GM10248 (cell line): Measurements from ENCODE around the gene FBXW8.

Experiments
- CTCF ChIA-PET: fragments of 300-600 bp; sonication (Branson Sonifier 250); formaldehyde crosslinking; extraction: SDS; loops from one replicate; lab custom pipeline; 2021; ENCODE audit warnings: antibody characterized with exemption; lab: Yijun Ruan, JAX
- POLR2A ChIA-PET: fragments of 350-650 bp; sonication (Branson Sonifier 250); formaldehyde crosslinking; extraction: SDS; loops from one replicate; lab custom pipeline; 2020; ENCODE audit warnings: antibody characterized with exemption; lab: Yijun Ruan, JAX
- DNase-seq: peaks from one replicate; pipeline ENCODE4 v3.0.0; 2012; ENCODE audit errors: extremely low spot score
- CTCF ChIP-seq: IDR thresholded peaks from 2 replicates; pipeline ENCODE4 v1.5.1; 2012; ENCODE audit warnings: mild to moderate bottlenecking, low read depth; ENCODE audit errors: extremely low read depth, missing control alignments, control extremely low read depth

The FBXW8 gene

GRCh38 chr12:116894913-116895312 is 15.8 kb upstream of the FBXW8 start:
- TF ChIP-seq CTCF = no peak
- DNase-seq = no peak
- CTCF ChIA-PET = no interaction called here
- POLR2A ChIA-PET = no interaction called here

DNA sequence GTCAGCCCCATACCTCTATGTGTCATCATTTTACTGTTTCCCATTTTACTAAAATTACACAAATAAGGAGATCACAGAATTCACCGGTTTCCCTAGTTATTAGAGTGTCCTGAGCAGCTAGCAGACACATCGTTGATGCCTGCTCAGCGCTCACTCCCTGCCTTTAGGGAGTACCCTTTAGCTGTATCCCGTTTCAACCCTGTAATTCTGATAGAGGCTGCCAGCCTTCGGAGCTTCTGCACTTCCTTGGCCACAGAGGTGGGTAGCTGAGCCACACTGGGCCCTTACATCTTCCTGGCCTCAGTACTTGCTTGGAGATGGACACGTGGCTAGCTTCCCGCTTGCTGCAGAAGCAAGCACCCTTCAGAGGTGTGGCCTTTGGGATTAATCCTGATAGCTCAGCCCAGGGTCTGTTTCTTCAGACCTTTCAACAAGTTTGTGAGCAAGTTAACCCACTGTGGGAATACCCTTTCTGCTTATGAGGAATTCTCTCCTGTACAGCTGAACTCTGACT is 14.3 kb upstream of the FBXW8 start:
- TF ChIP-seq CTCF = no peak
- ChIA-PET POLR2A (no interaction called here), CTCF (interaction anchor here (1.3 kb wide), 1 partner anchor 33 kb away, joined by 4 read pairs; no protein-coding TSS in a partner anchor)
- no peak for DNase-seq

DNA sequence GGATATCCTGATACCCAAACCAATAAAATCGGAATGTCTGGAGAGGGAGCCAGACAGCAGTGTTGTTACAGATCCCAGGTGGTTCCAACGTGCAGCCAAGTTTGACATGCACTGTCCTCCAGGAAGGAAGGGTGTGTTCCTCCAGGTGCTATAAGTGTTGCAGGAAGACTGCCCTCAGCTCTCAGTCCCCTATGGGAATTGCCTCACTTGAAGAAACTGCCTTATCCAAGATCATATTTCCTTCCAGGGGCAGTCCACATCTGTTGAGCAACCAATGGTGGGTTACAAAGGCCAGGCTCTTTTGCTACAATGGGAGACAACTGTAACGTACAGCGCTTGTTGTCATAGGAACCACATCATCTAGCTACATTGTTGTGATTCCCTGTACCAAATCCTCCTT is 13.3 kb upstream of the FBXW8 start:
- no peak for TF ChIP-seq CTCF
- CTCF ChIA-PET = no interaction called here
- POLR2A ChIA-PET = no interaction called here
- DNase-seq = no peak

DNA sequence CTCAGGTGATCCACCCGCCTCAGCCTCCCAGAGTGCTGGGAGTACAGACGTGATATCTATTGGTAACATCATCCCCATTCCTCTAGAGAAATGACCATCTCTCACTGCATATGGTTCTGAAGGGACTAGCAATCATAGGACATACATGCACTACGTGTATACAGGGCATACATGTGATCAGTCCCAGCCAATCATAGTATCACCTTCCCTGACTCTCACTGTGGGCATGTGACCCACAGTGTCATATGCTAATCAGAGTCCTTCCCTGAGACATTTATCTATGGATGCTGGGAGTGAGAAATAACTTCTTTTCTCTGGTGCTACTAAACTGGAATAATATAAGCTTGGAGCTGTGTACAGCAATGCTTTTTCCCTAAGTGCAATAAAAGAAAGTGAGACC is 12.1 kb upstream of the FBXW8 start:
- POLR2A ChIA-PET = no interaction called here
- no peak for DNase-seq
- no peak for TF ChIP-seq CTCF
- CTCF ChIA-PET = no interaction called here

DNA sequence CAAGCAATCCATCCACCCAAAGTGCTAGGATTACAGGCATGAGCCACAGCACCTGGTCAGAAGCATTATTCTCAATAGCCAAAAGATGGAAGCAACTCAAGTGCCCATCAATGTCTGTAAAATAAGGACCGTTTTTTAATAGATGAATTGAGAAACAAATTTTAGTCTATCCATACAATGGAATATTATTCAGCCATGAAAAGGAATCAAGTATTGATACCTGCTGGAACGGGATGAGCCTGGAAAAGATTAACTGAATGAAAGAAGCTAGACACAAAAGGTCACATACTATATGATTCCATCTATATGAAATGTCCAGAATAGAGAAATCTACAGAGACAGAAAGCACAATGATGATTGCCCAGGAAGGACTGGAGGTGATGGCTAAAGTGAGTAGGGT is 9.1 kb upstream of the FBXW8 start:
- no peak for TF ChIP-seq CTCF
- POLR2A ChIA-PET = no interaction called here
- CTCF ChIA-PET = interaction anchor here (1.0 kb wide), 2 partner anchors 19 to 193 kb away, joined by 3 read pairs; no protein-coding TSS in a partner anchor
- no peak for DNase-seq

- POLR2A ChIA-PET = no interaction called here
- TF ChIP-seq CTCF = no peak
- CTCF ChIA-PET = interaction anchor here (1.3 kb wide), 1 partner anchor 21 kb away, joined by 3 read pairs; no protein-coding TSS in a partner anchor
- DNase-seq = no peak
Observed at GRCh38 chr12:116903818-116904217, 6.9 kb upstream of the FBXW8 start.
